GM11168 (cell line): ENCODE results near the gene BRAF.
"Not testable (repeated sequence)": the region's sequence is repeated elsewhere in the genome, so short reads cannot be mapped to it uniquely, and the experiment has no call there.

Experiments used
- in situ Hi-C: fragments of 300-500 bp; cut with MboI; formaldehyde crosslinking; loops from one replicate; pipeline ENCODE4 v1.12.0; 2022; ENCODE audit warnings: low sequenced_read_pairs; ENCODE audit not compliant: unreplicated experiment

The BRAF gene

DNA sequence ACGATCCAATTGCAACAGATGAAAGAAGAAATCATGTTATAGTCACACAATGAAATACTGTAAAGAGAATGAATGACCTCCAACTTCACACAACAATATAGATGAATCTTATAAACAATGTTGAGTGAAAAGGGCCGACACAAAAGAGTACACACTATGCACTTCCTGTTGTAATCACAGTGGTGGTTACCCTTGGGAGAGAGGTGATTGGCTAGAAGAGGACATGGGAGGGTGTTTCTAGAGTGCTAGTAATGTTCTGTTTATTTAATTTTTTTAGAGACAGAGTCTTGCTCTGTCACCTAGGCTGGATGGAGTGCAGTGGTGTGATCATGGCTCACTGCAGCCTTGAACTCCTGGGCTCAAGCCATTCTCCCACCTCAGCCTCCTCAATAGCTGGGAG lies 145.8 kb downstream of the BRAF start:
- in situ Hi-C loops: no loop called here

DNA sequence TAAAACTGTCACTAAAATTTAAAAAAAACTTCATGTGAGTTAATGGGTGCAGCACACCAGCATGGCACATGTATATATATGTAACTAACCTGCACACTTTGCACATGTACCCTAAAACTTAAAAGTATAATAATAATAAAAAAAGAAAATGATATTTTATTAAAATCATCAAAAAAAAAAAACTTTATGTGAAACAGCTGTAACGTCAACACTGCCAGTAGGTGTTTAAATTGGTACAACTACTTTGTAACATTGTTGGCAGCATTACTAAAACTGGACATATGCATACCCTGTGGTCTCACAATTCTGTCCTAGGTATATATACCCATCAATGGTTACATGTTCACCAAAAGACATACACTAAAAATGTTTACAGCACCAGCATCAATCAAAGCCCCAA lies 146.2 kb downstream of the BRAF start:
- in situ Hi-C loops: no loop called here

GRCh38 chr7:140774371-140774770 lies 150.4 kb downstream of the BRAF start:
- in situ Hi-C loops: no loop called here

GRCh38 chr7:140773104-140773503 lies 151.6 kb downstream of the BRAF start:
- in situ Hi-C loops: no loop called here

DNA sequence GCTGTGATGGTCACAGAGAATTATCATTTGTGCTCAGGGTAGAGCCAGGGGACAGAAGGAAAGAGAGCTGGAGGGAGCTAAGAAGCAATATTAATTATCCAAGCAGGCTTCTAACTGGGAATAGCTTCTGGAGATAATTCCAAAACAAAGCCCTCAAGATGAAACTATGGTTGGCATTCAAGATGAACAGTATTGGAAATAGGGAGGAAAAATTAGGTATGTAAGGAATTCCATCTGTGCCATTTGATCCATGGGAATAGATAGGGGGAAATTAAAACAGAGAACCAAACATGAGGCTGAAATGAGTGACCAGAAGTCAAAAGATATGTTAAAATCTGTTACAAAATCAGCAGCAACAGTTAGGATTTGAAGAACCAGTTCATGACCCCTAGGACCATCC lies 152.9 kb downstream of the BRAF start:
- in situ Hi-C loops: no loop called here

- in situ Hi-C loops: no loop called here
These were observed 154.9 kb downstream of the BRAF start for GRCh38 chr7:140769852-140770251.

GRCh38 chr7:140767418-140767817 lies 157.3 kb downstream of the BRAF start:
- in situ Hi-C loops: no loop called here

GRCh38 chr7:140765441-140765840 lies 159.3 kb downstream of the BRAF start:
- in situ Hi-C loops: not testable (repeated sequence)

GRCh38 chr7:140763166-140763565 lies 161.6 kb downstream of the BRAF start:
- in situ Hi-C loops: not testable (repeated sequence)

GRCh38 chr7:140761375-140761774 lies 163.4 kb downstream of the BRAF start:
- in situ Hi-C loops: not testable (repeated sequence)

DNA sequence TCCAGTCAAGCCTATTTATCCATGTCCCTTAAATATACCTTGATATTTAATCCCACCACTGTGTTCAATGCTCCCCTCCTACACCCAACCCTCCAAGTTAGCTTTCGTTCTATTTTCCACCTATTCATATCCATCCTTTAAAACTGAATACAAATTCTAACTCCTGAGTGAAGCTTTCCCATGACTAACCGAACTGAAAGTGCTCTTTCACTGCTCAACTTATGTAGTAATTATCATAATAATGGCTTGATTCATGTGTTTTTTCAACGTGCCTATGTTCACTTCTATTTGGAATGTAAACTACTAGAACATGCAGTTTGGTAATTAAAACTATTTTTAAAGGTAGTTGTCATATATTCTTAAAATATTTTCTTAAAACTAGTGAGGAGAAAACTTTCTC lies 170.2 kb downstream of the BRAF start:
- in situ Hi-C loops: no loop called here

GRCh38 chr7:140752533-140752932 lies 172.2 kb downstream of the BRAF start:
- in situ Hi-C loops: no loop called here

DNA sequence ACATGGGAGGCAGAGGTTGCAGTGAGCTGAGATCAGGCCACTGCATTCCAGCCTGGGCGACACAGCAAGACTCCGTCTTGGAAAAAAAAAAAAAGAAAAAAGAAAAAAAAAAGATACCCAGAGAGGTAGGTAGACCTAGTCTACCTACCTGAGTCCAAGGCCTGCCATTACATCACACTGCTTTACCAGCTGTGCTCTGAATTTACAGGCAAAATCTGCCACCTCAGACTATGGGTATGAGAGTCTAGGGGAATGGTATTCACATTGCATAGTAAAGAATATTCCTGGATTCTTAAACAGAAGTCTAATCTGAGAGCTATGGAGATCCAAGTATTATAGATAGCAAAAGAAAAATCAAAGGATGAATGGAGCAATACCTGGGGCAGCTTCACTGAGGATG lies 178.0 kb downstream of the BRAF start:
- in situ Hi-C loops: no loop called here

GRCh38 chr7:140745266-140746058 lies 179.3 kb downstream of the BRAF start:
- in situ Hi-C loops: no loop called here

DNA sequence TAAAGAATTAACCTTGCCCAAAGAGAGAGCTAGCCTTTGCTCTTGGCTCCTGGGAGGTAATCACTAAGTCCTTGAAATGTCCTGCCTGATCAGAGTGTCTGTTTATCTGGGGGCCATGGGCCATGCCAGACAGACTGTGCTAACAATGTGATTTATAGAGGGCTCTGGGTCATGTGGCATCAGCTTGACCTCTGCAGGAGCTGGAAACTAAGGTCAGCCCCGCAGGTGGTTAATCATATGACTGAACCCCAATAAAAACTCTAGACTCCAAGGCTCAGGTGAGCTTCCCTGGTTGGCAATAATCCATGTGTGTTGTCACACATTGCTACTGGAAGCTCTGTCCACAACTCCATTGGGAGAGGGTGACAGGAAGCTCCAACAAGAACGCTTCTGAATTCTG lies 180.7 kb downstream of the BRAF start:
- in situ Hi-C loops: no loop called here

DNA sequence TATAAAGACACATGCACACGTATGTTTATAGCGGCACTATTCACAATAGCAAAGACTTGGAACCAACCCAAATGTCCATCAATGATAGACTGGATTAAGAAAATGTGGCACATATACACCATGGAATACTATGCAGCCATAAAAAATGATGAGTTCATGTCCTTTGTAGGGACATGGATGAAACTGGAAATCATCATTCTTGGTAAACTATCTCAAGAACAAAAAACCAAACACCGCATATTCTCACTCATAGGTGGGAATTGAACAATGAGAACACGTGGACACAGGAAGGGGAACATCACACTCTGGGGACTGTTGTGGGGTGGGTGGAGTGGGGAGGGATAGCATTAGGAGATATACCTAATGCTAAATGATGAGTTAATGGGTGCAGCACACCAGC lies 181.5 kb downstream of the BRAF start:
- in situ Hi-C loops: not testable (repeated sequence)

- in situ Hi-C loops: no loop called here
These were observed 186.4 kb downstream of the BRAF start for GRCh38 chr7:140738280-140738679.

DNA sequence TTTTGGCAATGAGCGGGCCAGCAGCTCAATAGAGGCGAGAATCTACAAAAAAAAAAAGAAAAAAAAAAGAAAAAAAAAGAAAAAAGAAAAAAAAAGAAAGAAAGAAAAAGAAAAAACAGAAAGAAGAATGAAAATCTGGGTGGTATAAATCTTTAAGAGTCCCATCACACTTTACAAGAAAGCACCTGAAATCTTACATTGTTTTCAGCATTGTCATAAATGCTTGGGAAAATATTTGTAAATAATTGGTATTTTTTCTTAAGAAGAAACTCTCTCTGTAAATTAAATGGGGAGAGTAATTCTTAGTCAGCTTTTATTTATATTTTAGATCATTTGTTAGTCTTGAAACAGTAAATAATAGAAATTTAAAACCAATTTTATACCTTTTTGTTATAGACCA lies 190.0 kb downstream of the BRAF start:
- in situ Hi-C loops: no loop called here

GRCh38 chr7:140734096-140734495 lies 190.6 kb downstream of the BRAF start:
- in situ Hi-C loops: no loop called here

- in situ Hi-C loops: no loop called here
These were observed 192.3 kb downstream of the BRAF start for GRCh38 chr7:140732416-140732815.

GRCh38 chr7:140726281-140726680 lies 198.4 kb downstream of the BRAF start:
- in situ Hi-C loops: no loop called here

DNA sequence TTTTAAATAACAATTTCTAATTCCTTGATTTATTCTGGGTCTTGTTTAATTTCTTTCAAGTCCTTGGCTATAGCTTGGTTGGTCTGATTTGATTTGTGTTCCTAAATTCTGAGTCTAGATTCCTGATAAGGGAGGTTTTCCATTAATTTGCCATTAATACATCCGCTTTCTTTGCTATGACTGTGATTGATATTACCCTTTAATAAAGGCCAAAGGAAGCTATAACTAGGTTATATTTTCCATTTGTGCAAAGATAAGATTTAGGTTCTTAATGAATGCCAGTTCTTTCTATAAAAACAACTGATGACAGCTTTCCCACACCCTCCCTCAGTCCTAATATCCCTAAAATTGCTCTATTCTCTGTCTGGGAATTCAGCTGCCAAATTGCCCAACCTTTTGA lies 200.0 kb downstream of the BRAF start:
- in situ Hi-C loops: no loop called here
